HG03354 (cell line): Measurements from ENCODE around the gene SLAMF7.

Source experiments
- ATAC-seq: cut with Tn5 transposase; IDR thresholded peaks from one replicate; pipeline ENCODE4 v1.9.1; 2021; ENCODE audit warnings: mild to moderate bottlenecking; ENCODE audit not compliant: unreplicated experiment, poor library complexity, severe bottlenecking

Gene SLAMF7

GRCh38 chr1:160744199-160744851 is 5.3 kb downstream of the SLAMF7 start:
- ATAC-seq: no peak

- no peak for ATAC-seq
Observed at GRCh38 chr1:160744852-160745520, 5.9 kb downstream of the SLAMF7 start.

GRCh38 chr1:160745551-160745950 is 6.5 kb downstream of the SLAMF7 start:
- no peak for ATAC-seq

- no peak for ATAC-seq
Observed at GRCh38 chr1:160746836-160747500, 7.9 kb downstream of the SLAMF7 start.

- no peak for ATAC-seq
Observed at GRCh38 chr1:160747717-160748116, 8.7 kb downstream of the SLAMF7 start.

- no peak for ATAC-seq
Observed at GRCh38 chr1:160748181-160748877, 9.3 kb downstream of the SLAMF7 start.

- no peak for ATAC-seq
Observed at GRCh38 chr1:160748878-160749269, 9.8 kb downstream of the SLAMF7 start.

GRCh38 chr1:160750608-160751007 is 11.6 kb downstream of the SLAMF7 start:
- ATAC-seq: no peak

GRCh38 chr1:160752406-160752805 is 13.4 kb downstream of the SLAMF7 start:
- no peak for ATAC-seq

- ATAC-seq: no peak
Observed at GRCh38 chr1:160752924-160753323, 13.9 kb downstream of the SLAMF7 start.

- ATAC-seq: no peak
Observed at GRCh38 chr1:160753594-160753993, 14.5 kb downstream of the SLAMF7 start.

GRCh38 chr1:160755461-160755860 is 16.4 kb downstream of the SLAMF7 start:
- ATAC-seq: no peak

GRCh38 chr1:160755911-160756848 is 17.1 kb downstream of the SLAMF7 start:
- ATAC-seq: no peak

GRCh38 chr1:160756849-160757201 is 17.8 kb downstream of the SLAMF7 start:
- no peak for ATAC-seq

GRCh38 chr1:160758521-160758920 is 19.5 kb downstream of the SLAMF7 start:
- no peak for ATAC-seq

GRCh38 chr1:160759740-160760139 is 20.7 kb downstream of the SLAMF7 start:
- ATAC-seq: no peak

GRCh38 chr1:160761046-160761445 is 22.0 kb downstream of the SLAMF7 start:
- no peak for ATAC-seq

- ATAC-seq: no peak
Observed at GRCh38 chr1:160761886-160762285, 22.8 kb downstream of the SLAMF7 start.

GRCh38 chr1:160763993-160764392 is 24.9 kb downstream of the SLAMF7 start:
- no peak for ATAC-seq
